BE2C (cell line): ENCODE measurements around the gene MRPS10.

Experiments used
- DNase-seq: peaks from one replicate; pipeline ENCODE4 v3.0.0-alpha.2; 2020
- H3K27me3 ChIP-seq: fragments of 250-450 bp; sonication (Bioruptor Pico); 2 replicates; pipeline ENCODE4 v1.5.1; 2020; ENCODE audit warnings: mild to moderate bottlenecking
- H3K36me3 ChIP-seq: fragments of 250-450 bp; sonication (Bioruptor Pico); 2 replicates; pipeline ENCODE4 v1.5.1; 2020; ENCODE audit warnings: mild to moderate bottlenecking
- H3K4me1 ChIP-seq: fragments of 250-450 bp; sonication (Bioruptor Pico); 2 replicates; pipeline ENCODE4 v1.5.1; 2020
- H3K4me3 ChIP-seq: 2 replicates; pipeline ENCODE4 v1.5.1; 2011; ENCODE audit warnings: low read depth, low read length
- H3K9me3 ChIP-seq: fragments of 250-450 bp; sonication (Bioruptor Pico); 2 replicates; pipeline ENCODE4 v1.5.1; 2020
- CTCF ChIP-seq: IDR thresholded peaks from 2 replicates; pipeline ENCODE4 v1.5.1; 2012; ENCODE audit warnings: mild to moderate bottlenecking, low read depth, low read length

The MRPS10 gene

GRCh38 chr6:42260972-42261371, 43.3 kb upstream of the MRPS10 start:
- H3K36me3 ChIP-seq, result peaks cover 11% of the 10 kb centered on the region
- DNase-seq, result peak; percentile 52

GRCh38 chr6:42260396-42260888, 42.8 kb upstream of the MRPS10 start:
- peaks cover 15% of the 10 kb centered on the region for H3K4me1 ChIP-seq
- peak; percentile 46 for DNase-seq
- H3K4me3 ChIP-seq, result no peak overlapping the region
- no peaks in the 10 kb centered on the region for H3K27me3 ChIP-seq
- no peaks in the 10 kb centered on the region; the same call in 1 of the 2 replicates for H3K9me3 ChIP-seq
- peaks cover 11% of the 10 kb centered on the region for H3K36me3 ChIP-seq
- TF ChIP-seq CTCF, result no peak

More at GRCh38 chr6:42260972-42261371, 43.3 kb upstream of the MRPS10 start:
- TF ChIP-seq CTCF, result peak; percentile 55
- H3K4me1 ChIP-seq, result peaks cover 15% of the 10 kb centered on the region
- H3K27me3 ChIP-seq, result no peaks in the 10 kb centered on the region
- H3K4me3 ChIP-seq, result no peak overlapping the region
- H3K9me3 ChIP-seq, result no peaks in the 10 kb centered on the region; the same call in 1 of the 2 replicates

- TF ChIP-seq CTCF, result no peak
- Histone ChIP-seq H3K9me3 (no peaks in the 10 kb centered on the region; the same call in 1 of the 2 replicates), H3K27me3 (no peaks in the 10 kb centered on the region), H3K36me3 (peaks cover 11% of the 10 kb centered on the region), H3K4me3 (no peak overlapping the region), H3K4me1 (peaks cover 15% of the 10 kb centered on the region)
- DNase-seq, result no peak
Measured at GRCh38 chr6:42259841-42260395, 42.3 kb upstream of the MRPS10 start.

GRCh38 chr6:42259286-42259685, 41.6 kb upstream of the MRPS10 start:
- H3K36me3 ChIP-seq, result peaks cover 16% of the 10 kb centered on the region
- no peaks in the 10 kb centered on the region; the same call in 1 of the 2 replicates for H3K9me3 ChIP-seq
- no peak for DNase-seq
- no peak for TF ChIP-seq CTCF
- H3K4me1 ChIP-seq, result peaks cover 14% of the 10 kb centered on the region
- no peak overlapping the region for H3K4me3 ChIP-seq
- no peaks in the 10 kb centered on the region for H3K27me3 ChIP-seq

GRCh38 chr6:42257614-42258013, 40.0 kb upstream of the MRPS10 start:
- no peak for DNase-seq
- Histone ChIP-seq H3K36me3 (peaks cover 15% of the 10 kb centered on the region), H3K4me3 (no peak overlapping the region), H3K27me3 (no peaks in the 10 kb centered on the region), H3K9me3 (no peaks in the 10 kb centered on the region; the same call in 1 of the 2 replicates), H3K4me1 (peaks cover 12% of the 10 kb centered on the region)
- no peak for TF ChIP-seq CTCF

- Histone ChIP-seq H3K9me3 (no peaks in the 10 kb centered on the region; the same call in 1 of the 2 replicates), H3K27me3 (no peaks in the 10 kb centered on the region), H3K4me1 (peaks cover 18% of the 10 kb centered on the region), H3K36me3 (peaks cover 15% of the 10 kb centered on the region), H3K4me3 (no peak overlapping the region)
- DNase-seq, result no peak
- no peak for TF ChIP-seq CTCF
Measured at GRCh38 chr6:42257063-42257462, 39.4 kb upstream of the MRPS10 start.
